ENCODE data around the gene XPR1.

The XPR1 gene

DNA sequence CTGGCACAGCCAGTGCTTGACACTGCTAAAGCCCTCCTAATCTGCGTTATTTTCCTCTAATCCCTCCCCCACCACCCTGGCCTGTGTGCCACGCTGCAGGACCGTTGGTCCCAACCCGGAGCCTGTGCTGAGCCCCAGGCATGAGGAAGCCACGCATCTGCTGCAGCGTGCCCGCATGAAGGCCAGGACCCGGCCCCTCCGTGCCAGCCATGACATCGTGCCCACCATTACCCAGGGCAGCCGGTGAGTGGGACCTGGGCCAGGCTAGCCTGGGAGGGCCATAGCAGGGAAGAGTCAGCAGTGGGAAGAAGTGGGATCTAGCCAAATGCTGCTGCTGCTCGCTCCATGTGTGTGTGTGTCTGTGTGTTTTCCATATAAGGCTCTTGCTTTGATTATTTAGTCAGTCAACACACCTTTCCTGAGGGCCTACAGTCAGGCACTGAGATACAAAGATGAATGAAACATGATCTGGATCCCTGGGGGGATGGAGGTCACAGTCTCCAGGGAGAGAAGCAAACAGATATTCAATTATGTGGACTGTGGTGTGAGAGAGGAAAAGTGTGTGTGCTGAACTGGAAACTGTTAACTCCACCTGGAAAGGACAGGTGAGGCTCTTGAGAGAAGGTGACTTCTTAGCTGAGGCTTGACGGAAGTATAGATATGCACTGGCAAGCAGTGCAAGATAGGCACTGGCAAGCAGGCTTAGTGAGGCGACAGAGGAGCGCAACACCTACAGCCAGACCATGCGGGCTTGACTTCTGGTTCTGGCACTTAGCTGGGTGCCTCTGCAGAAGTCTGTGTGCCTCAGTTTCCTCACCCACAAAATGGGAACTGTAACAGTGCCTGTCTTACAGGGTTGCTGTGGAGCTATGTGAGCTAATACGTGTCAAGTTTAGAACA lies 296.8 kb downstream of the XPR1 start:
- in situ Hi-C loops (cut with HindIII; ENCODE audit: low pct_ligation_motif_present, low sequenced_read_pairs) = no loop called here
- no peaks in the 10 kb centered on the region for H3K27me3 ChIP-seq (replicated peaks)
- TF ChIP-seq, protein P1, sequence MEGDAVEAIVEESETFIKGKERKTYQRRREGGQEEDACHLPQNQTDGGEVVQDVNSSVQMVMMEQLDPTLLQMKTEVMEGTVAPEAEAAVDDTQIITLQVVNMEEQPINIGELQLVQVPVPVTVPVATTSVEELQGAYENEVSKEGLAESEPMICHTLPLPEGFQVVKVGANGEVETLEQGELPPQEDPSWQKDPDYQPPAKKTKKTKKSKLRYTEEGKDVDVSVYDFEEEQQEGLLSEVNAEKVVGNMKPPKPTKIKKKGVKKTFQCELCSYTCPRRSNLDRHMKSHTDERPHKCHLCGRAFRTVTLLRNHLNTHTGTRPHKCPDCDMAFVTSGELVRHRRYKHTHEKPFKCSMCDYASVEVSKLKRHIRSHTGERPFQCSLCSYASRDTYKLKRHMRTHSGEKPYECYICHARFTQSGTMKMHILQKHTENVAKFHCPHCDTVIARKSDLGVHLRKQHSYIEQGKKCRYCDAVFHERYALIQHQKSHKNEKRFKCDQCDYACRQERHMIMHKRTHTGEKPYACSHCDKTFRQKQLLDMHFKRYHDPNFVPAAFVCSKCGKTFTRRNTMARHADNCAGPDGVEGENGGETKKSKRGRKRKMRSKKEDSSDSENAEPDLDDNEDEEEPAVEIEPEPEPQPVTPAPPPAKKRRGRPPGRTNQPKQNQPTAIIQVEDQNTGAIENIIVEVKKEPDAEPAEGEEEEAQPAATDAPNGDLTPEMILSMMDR (IDR thresholded peaks at IDR 0.05; ENCODE audit: low read depth, low read length, missing control alignments) = no peak

DNA sequence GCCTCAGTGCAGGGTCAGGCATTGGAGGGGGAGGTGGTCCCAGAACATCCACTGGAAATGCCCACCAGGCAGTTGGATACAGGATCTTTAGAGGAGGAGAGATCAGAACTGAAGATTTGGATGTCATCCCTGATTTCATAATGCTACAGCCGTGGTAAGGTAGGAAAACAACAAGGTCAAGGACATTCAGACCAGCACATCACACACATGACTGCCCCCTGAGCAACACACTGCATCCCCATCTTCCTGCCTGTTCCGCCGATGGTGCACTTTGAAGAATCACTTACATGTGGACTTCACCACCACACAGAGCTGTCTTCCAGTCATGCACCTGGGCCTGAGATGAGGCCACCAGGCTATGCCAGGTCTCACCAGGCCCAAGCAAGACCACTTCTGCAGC lies 297.6 kb downstream of the XPR1 start:
- H3K27ac ChIP-seq = no peak overlapping the region
- TF ChIP-seq, protein P1 (IDR thresholded peaks at IDR 0.05; ENCODE audit: low read depth, low read length, missing control alignments) = no peak
- H3K4me3 ChIP-seq (ENCODE audit: low read depth, low read length) = no peak overlapping the region
- in situ Hi-C loops (cut with HindIII; ENCODE audit: low pct_ligation_motif_present, low sequenced_read_pairs) = no loop called here
- DNase-seq = no peak
- H3K36me3 ChIP-seq (replicated peaks) = no peaks in the 10 kb centered on the region
- no peaks in the 10 kb centered on the region for H3K27me3 ChIP-seq (replicated peaks)

More for the DNA sequence above, 296.8 kb downstream of the XPR1 start:
- DNase-seq = no peak
- Histone ChIP-seq H3K4me3 (ENCODE audit: low read depth, low read length) (no peak overlapping the region), H3K27ac (no peak overlapping the region), H3K36me3 (replicated peaks) (no peaks in the 10 kb centered on the region)

DNA sequence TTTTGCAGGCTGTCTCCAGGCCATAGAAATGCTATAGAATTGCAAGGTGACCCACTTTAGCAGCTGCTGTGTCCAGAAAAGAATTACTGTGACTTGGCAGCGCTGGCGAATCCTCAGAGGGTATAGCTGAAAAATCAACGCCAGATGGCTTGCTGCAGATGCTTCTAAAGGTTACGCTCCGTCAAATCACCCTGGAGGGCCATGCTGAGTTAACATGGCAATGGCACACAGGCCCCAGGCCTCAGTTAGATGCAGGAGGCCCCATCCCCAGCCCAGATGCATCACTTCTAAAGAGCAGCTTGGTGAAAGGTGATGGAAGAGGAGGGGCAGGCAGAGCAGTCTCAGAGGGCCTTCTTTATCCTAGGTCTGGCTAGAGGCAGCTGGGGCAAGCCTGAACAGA lies 298.9 kb downstream of the XPR1 start:
- DNase-seq = no peak
- no peaks in the 10 kb centered on the region for H3K36me3 ChIP-seq (replicated peaks)
- TF ChIP-seq, protein P1 (IDR thresholded peaks at IDR 0.05; ENCODE audit: low read depth, low read length, missing control alignments) = no peak
- H3K27ac ChIP-seq = no peak overlapping the region
- in situ Hi-C loops (cut with HindIII; ENCODE audit: low pct_ligation_motif_present, low sequenced_read_pairs) = no loop called here
- H3K4me3 ChIP-seq (ENCODE audit: low read depth, low read length) = no peak overlapping the region
- H3K27me3 ChIP-seq (replicated peaks) = no peaks in the 10 kb centered on the region

DNA sequence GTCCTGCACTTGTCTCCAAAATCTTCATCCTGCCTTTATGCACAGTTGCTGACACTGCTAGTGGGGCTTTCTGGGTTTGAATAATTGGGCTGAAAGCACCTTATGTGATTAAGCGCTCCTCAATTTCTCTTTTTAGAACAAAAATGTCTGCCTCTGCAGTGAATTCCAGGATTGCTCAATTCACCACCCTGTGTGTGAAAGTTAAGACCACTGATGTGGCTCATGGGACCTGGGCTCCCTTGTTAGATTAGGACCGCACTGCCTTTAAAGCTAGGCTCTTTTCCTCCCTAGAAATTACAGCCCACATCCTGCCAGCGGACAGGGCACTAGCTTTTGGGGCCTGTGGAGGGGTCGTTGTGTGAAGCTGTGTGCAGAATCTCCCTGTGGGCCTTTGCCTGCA lies 299.7 kb downstream of the XPR1 start:
- H3K27me3 ChIP-seq (replicated peaks) = no peaks in the 10 kb centered on the region
- in situ Hi-C loops (cut with HindIII; ENCODE audit: low pct_ligation_motif_present, low sequenced_read_pairs) = no loop called here
- no peak overlapping the region for H3K4me3 ChIP-seq (ENCODE audit: low read depth, low read length)
- TF ChIP-seq, protein P1 (IDR thresholded peaks at IDR 0.05; ENCODE audit: low read depth, low read length, missing control alignments) = no peak
- no peak overlapping the region for H3K27ac ChIP-seq
- no peak for DNase-seq
- H3K36me3 ChIP-seq (replicated peaks) = no peaks in the 10 kb centered on the region

DNA sequence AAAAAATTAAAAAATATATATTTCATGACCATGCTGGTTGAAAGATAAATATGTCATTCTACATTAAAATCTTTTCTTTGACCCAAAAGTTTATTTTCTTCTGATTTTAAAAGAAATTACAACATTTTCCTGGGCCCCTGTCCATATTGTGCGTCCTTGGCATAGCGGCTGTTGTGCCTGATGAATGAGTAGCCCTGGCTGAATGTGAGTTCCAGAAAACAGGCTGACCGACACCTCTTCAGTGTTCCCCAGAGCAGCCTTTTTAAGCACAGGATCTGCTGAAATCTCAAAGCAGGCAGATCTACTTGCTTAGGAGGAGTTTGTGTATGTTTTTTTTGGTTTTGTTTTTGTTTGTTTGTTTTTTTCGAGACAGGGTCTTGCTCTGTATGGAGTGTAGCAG lies 300.6 kb downstream of the XPR1 start:
- Histone ChIP-seq H3K36me3 (replicated peaks) (no peaks in the 10 kb centered on the region), H3K27ac (no peak overlapping the region), H3K27me3 (replicated peaks) (no peaks in the 10 kb centered on the region), H3K4me3 (ENCODE audit: low read depth, low read length) (no peak overlapping the region)
- in situ Hi-C loops (cut with HindIII; ENCODE audit: low pct_ligation_motif_present, low sequenced_read_pairs) = no loop called here
- TF ChIP-seq, protein P1 (IDR thresholded peaks at IDR 0.05; ENCODE audit: low read depth, low read length, missing control alignments) = no peak
- no peak for DNase-seq
